Measurements from ENCODE around the gene SPATA24.
"Not testable (repeated sequence)": the region's sequence is repeated elsewhere in the genome, so short reads cannot be mapped to it uniquely, and the experiment has no call there.

SPATA24 gene

GRCh38 chr5:139403787-139404483 lies at the start of gene SPATA24:
Gene SPATA24, minus strand, starts transcription at chr5:139404089. Its CDS starts 29 bp downstream, at chr5:139404060.
- DNase-seq (ENCODE audit: low read depth in 1 of 2, low spot score in 1 of 2) = peak; percentile 94 to 97

GRCh38 chr5:139451878-139452660 lies 48.2 kb upstream of the SPATA24 start:
- no peak for DNase-seq (ENCODE audit: low read depth in 1 of 2, low spot score in 1 of 2)

GRCh38 chr5:139451176-139451575 lies 47.3 kb upstream of the SPATA24 start:
- DNase-seq (ENCODE audit: low read depth in 1 of 2, low spot score in 1 of 2) = no peak

- peak in 1 of 2 donors; percentile 48 for DNase-seq (ENCODE audit: low read depth in 1 of 2, low spot score in 1 of 2)
These were observed 43.3 kb upstream of the SPATA24 start for GRCh38 chr5:139446956-139447779.

GRCh38 chr5:139445325-139446170 lies 41.7 kb upstream of the SPATA24 start:
- DNase-seq (ENCODE audit: low read depth in 1 of 2, low spot score in 1 of 2) = no peak

GRCh38 chr5:139443831-139444453 lies 40.1 kb upstream of the SPATA24 start:
- DNase-seq (ENCODE audit: low read depth in 1 of 2, low spot score in 1 of 2) = no peak

GRCh38 chr5:139440416-139440815 lies 36.5 kb upstream of the SPATA24 start:
- DNase-seq (ENCODE audit: low read depth in 1 of 2, low spot score in 1 of 2) = not testable (repeated sequence)

GRCh38 chr5:139439013-139439903 lies 35.4 kb upstream of the SPATA24 start, which contains the start of gene DNAJC18:
Gene DNAJC18, minus strand, starts transcription at chr5:139439525. Its CDS starts 80 bp downstream, at chr5:139439445.
- DNase-seq (ENCODE audit: low read depth in 1 of 2, low spot score in 1 of 2) = peak; percentile 68 to 85

GRCh38 chr5:139438707-139439012 lies 34.8 kb upstream of the SPATA24 start:
- no peak for DNase-seq (ENCODE audit: low read depth in 1 of 2, low spot score in 1 of 2)

- no peak for DNase-seq (ENCODE audit: low read depth in 1 of 2, low spot score in 1 of 2)
These were observed 31.8 kb upstream of the SPATA24 start for GRCh38 chr5:139435676-139436075.

GRCh38 chr5:139431706-139432105 lies 27.8 kb upstream of the SPATA24 start:
- no peak for DNase-seq (ENCODE audit: low read depth in 1 of 2, low spot score in 1 of 2)

- no peak for DNase-seq (ENCODE audit: low read depth in 1 of 2, low spot score in 1 of 2)
These were observed 26.1 kb upstream of the SPATA24 start for GRCh38 chr5:139430015-139430414.

GRCh38 chr5:139426203-139426885 lies 22.5 kb upstream of the SPATA24 start:
- no peak for DNase-seq (ENCODE audit: low read depth in 1 of 2, low spot score in 1 of 2)

- no peak for DNase-seq (ENCODE audit: low read depth in 1 of 2, low spot score in 1 of 2)
These were observed 21.6 kb upstream of the SPATA24 start for GRCh38 chr5:139425497-139425896.

GRCh38 chr5:139422307-139422893 lies 18.5 kb upstream of the SPATA24 start:
- peak in 1 of 2 donors; percentile 60 for DNase-seq (ENCODE audit: low read depth in 1 of 2, low spot score in 1 of 2)

- no peak for DNase-seq (ENCODE audit: low read depth in 1 of 2, low spot score in 1 of 2)
These were observed 15.6 kb upstream of the SPATA24 start for GRCh38 chr5:139419226-139420192.

GRCh38 chr5:139418793-139419192 lies 14.9 kb upstream of the SPATA24 start:
- DNase-seq (ENCODE audit: low read depth in 1 of 2, low spot score in 1 of 2) = no peak

All from activated CD4-positive, alpha-beta T cell treated with anti-CD3 and anti-CD28 coated beads, Interleukin-2, amount 50 U/mL, for 24 hours (primary cell).